ENCODE results near the gene KCNMA1.
"Not testable (repeated sequence)": the region's sequence is repeated elsewhere in the genome, so short reads cannot be mapped to it uniquely, and the experiment has no call there.

KCNMA1 gene

DNA sequence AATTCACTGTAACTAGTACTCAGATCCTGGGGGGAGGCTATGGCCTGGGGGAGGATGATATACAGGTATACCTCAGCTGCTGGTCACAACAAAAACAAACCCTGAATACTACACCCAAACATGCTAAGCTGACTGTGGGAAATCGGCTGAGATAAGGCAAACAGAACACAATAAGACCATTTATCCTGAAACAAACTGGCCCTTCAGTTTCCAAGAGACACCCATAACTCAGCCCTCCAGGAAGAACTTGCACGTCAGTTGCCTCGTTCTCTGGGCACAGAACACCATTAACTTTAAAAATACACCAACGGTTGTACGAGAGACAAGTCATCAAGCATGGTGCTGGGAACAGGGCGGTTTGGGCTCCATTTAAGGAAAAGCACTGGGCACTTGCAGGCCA is 24.1 kb upstream of the KCNMA1 start:
- DNase-seq = no peak

DNA sequence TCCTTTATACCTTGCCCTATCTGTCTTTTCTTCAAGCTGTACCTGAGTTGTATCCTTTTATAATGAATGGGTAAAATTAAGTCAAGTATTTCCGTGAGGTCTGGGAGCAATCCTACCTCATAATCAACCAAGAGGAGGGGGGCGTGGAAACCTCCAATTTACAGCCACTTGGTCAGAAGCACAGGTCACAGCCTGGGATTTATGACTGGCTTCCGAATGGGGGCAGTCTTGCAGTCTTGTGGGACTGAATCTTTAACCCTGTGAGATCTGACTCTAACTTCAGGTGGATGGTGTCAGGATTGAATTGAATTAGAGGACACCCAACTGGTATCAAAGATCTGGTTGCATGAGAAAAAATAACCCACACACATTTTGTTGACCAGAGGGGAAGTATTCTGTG is 23.5 kb upstream of the KCNMA1 start:
- no peak for DNase-seq

GRCh38 chr10:77659046-77659670 is 21.6 kb upstream of the KCNMA1 start:
- DNase-seq = not testable (repeated sequence)

- no peak for DNase-seq
Measured at GRCh38 chr10:77653210-77653609, 15.6 kb upstream of the KCNMA1 start.

GRCh38 chr10:77649333-77650331 is 12.0 kb upstream of the KCNMA1 start:
- DNase-seq = no peak

DNA sequence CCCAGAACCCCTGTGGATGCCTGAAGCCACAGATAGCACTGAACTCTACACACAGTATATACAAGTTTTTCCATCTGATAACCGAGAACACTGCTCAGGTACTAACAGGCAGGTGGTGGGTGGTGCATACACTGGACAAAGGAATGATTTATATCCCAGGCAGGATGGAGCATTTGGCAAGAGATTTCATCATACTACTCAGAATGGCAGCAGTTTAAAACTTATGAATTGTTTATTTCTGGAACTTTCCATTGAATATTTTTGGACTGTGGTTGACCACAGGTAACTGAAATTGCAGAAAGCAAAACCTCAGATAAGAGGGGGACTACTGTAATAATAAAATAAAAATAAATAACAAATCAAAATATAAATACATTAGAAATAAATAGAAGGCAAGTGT is 10.9 kb upstream of the KCNMA1 start:
- no peak for DNase-seq

DNA sequence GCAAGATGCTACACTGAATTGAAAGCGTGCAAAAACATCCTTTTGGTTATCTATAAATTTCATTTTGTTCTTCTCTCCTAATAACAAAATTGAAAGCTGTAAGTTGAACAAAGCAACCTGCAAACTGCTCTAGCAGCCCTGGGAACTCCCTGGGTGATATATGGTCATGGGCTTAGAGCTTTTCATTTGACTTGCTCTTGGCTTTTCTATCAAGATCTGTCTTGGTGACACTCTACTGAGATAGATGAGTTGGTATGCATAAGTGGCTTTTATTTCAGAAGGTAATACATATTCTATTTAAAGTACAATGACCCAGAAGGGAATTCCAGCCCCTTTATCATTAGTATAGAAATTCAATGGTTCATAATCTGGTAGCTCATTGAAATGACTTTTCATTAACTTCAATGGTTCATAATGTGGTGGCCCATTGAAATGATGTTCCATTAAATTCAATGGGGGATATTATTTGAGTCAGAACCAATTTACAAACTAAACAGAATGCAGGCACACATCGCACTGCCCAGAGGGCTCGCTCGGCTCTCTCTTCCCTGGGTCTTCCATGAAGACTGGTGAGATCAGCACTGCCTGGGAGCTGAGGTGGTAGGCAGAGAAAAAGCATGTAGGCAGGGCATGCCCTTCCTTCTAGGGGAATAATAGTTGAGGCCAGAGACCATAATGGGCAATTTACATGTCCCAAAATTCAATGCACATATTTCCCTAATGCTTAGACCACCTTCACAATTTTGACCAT is 10.1 kb upstream of the KCNMA1 start:
- DNase-seq = no peak

DNA sequence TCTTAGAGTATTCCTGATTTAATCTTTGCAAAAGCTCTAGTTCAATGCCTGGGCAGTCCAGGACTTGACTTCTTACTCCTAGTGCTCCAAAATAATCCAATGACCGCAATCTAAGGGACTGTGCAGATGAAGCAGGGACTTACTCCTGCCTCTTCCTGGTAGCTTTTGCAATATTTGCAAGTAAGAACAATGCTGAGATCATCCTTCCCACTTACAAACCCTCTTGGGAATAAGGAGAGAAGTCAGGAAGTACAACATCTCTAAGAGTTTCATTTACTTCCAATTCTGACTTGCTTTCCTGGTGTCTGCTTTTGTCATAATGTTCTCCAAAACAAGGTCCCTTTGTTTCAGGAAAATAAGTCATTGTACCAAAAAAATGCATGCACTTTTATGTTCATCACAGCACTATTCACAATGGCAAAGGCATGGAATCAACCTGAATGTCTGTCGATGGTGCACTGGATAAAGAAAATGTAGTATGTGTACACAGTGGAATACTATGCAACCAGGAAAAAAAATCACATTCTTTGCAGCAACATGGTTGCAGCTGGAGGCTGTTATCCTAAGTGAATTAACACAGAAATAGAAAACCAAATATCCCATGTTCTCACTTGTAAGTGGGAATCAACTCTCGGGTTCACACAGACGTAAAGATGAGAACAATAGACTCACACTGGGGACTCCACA is 7.1 kb upstream of the KCNMA1 start:
- DNase-seq = no peak

GRCh38 chr10:77643795-77644468 is 6.3 kb upstream of the KCNMA1 start:
- DNase-seq = peak in 1 of 2 experiments; percentile 33

- peak; percentile 40 to 79 for DNase-seq
Measured at GRCh38 chr10:77641788-77642397, 4.3 kb upstream of the KCNMA1 start.

GRCh38 chr10:77641344-77641743 is 3.7 kb upstream of the KCNMA1 start:
- DNase-seq = no peak

DNA sequence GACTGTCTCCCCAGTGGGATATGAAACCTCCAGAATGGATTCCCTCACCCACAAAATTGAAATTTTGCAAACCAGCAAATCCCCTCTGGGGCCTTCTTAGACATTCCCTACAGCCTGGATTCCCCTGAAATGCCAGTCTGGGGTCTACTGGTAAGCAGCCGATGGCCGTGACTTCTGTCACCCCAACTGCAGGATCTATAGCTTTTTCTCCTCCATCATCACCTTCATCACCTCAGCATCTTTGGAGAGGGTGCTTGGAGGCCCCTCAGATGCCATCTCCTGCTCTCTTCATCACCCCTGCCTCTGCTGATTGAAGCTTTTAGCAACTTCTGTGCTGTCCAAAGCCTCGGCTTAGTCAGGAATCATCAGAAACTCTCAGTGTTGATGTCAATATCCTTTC is 2.6 kb upstream of the KCNMA1 start:
- DNase-seq = no peak

- no peak for DNase-seq
Measured at GRCh38 chr10:77639756-77640155, 2.1 kb upstream of the KCNMA1 start.

- peak in 1 of 2 experiments; percentile 16 for DNase-seq
Measured at GRCh38 chr10:77638321-77639101, 903 bp upstream of the KCNMA1 start.

DNA sequence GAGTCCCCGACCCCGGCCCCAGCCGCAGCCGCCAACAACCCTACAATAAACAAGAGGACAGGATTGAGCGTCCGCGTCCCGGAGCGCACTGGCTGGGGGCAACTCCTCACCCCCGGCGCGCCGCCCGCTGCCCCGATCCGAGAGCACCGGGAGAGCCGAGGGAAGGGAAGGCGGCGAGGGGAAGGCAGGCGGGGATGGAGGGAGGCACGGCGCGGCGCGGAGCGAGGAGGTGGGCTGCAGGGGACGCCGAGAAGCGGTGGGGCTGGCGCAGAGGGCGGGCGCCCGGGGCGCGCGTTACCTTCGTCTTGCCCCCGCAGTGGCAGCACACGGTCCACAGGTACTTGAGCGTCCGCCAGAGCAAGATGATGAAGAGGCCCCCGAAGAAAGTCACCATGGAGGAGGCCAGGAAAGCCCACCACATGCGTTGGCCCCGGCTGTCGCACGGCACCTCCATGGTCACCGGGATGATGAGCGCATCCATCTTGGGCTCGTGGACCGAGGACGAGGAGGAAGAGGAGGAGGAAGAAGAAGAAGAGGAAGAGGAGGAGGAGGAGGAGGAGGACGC is 559 bp downstream of the KCNMA1 start:
- DNase-seq = peak in 1 of 2 experiments; percentile 4

DNA sequence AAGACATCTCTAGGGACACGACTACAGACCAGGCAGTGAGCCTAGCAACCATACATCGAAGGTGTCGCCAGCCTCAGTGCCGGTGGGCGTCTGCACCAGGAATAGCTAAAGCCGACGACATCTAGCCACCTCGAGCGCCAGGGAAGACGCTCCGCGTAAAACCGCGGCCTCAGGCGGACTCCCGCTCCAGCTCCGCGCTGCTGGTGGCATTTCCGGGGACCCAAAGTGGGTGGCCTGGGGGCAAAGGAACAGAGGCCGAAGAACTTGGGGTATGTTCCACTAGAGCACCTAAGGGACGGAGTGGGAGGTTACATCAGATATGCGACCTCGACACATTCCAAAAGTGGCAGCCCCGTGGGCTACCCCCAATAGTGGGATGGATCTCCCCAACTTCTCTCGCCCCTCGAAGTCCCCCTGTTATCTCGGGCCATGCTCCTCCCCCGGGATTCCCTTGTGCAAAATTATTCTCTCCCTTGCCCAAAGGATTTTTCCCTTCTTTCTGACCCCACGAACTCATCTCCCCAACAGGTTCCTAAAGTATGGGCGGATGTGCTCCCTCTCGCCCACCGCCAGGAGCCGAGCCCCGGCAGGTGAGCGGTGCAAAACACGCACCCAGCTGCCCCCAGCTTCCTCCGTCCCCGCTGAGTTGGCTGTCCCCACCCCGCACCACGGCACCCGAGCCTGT is 1.2 kb downstream of the KCNMA1 start:
- no peak for DNase-seq

GRCh38 chr10:77635402-77636227 is 2.0 kb downstream of the KCNMA1 start:
- DNase-seq = no peak

DNA sequence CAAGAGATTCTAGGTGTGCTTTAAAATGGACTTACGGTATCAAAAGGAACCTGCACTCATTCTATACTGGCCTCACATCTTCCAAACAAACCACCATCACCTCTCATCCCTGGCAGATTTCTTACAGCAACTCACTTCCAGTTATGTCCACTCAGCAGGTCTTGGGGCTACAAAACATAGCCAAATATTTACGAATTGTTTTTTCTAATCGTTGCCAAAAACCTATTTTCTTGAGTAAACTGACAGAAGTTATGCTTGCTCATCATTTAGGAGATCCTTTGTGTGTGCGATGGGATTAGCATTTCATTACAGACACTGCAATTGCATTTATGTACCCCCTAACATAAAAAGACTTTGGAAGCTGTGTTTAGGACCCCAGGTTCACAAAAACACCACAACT is 2.7 kb downstream of the KCNMA1 start:
- no peak for DNase-seq

- no peak for DNase-seq
Measured at GRCh38 chr10:77633376-77633775, 4.2 kb downstream of the KCNMA1 start.
